Measurements from ENCODE around the gene NDC1. TPM values are rescaled to one million over a fixed set of nuclear protein-coding genes. Genes with fewer than 3 reads are reported as not detected.
A peak's percentile ranks its signal among the peaks of the same experiment; 100 is the strongest.
"Not testable (repeated sequence)": the region's sequence is repeated elsewhere in the genome, so short reads cannot be mapped to it uniquely, and the experiment has no call there.

Gene NDC1
- total RNA-seq: 14.0 and 15.4 TPM in 2 replicates
- 5.5 TPM for polyA plus RNA-seq (2012)

- DNase-seq (ENCODE audit: low read depth): peak; percentile 98
These were observed at the start of gene NDC1 for GRCh38 chr1:53837924-53838653. TSS of gene NDC1 (minus strand) at chr1:53838296. CDS start at chr1:53838261, 35 bp downstream.

- not testable (repeated sequence) for DNase-seq (ENCODE audit: low read depth)
These were observed 45.5 kb upstream of the NDC1 start for GRCh38 chr1:53883600-53883999.

- not testable (repeated sequence) for DNase-seq (ENCODE audit: low read depth)
These were observed 43.8 kb upstream of the NDC1 start for GRCh38 chr1:53881853-53882252.

- DNase-seq (ENCODE audit: low read depth): peak; percentile 50
These were observed 40.5 kb upstream of the NDC1 start for GRCh38 chr1:53878492-53879105.

GRCh38 chr1:53875150-53875549 is 37.1 kb upstream of the NDC1 start:
- DNase-seq (ENCODE audit: low read depth): not testable (repeated sequence)

- no peak for DNase-seq (ENCODE audit: low read depth)
These were observed 33.8 kb upstream of the NDC1 start for GRCh38 chr1:53871773-53872484.

GRCh38 chr1:53871221-53871620 is 33.1 kb upstream of the NDC1 start:
- no peak for DNase-seq (ENCODE audit: low read depth)

- DNase-seq (ENCODE audit: low read depth): no peak
These were observed 31.5 kb upstream of the NDC1 start for GRCh38 chr1:53869454-53870117.

- no peak for DNase-seq (ENCODE audit: low read depth)
These were observed 30.5 kb upstream of the NDC1 start for GRCh38 chr1:53868565-53868964.

GRCh38 chr1:53862507-53862906 is 24.4 kb upstream of the NDC1 start:
- no peak for DNase-seq (ENCODE audit: low read depth)

GRCh38 chr1:53860967-53861411 is 22.9 kb upstream of the NDC1 start:
- DNase-seq (ENCODE audit: low read depth): peak; percentile 62

- DNase-seq (ENCODE audit: low read depth): peak; percentile 53
These were observed 13.6 kb upstream of the NDC1 start for GRCh38 chr1:53851571-53852285.

GRCh38 chr1:53850082-53850673 is 12.1 kb upstream of the NDC1 start:
- DNase-seq (ENCODE audit: low read depth): peak; percentile 11

GRCh38 chr1:53847980-53848379 is 9.9 kb upstream of the NDC1 start:
- no peak for DNase-seq (ENCODE audit: low read depth)

- no peak for DNase-seq (ENCODE audit: low read depth)
These were observed 4.3 kb upstream of the NDC1 start for GRCh38 chr1:53842347-53842746.

GRCh38 chr1:53838654-53838974 is 518 bp upstream of the NDC1 start:
- no peak for DNase-seq (ENCODE audit: low read depth)

- no peak for DNase-seq (ENCODE audit: low read depth)
These were observed 511 bp downstream of the NDC1 start for GRCh38 chr1:53837646-53837923.

- DNase-seq (ENCODE audit: low read depth): no peak
These were observed 2.6 kb downstream of the NDC1 start for GRCh38 chr1:53835491-53835890.

- no peak for DNase-seq (ENCODE audit: low read depth)
These were observed 3.3 kb downstream of the NDC1 start for GRCh38 chr1:53834776-53835175.

- no peak for DNase-seq (ENCODE audit: low read depth)
These were observed 4.7 kb downstream of the NDC1 start for GRCh38 chr1:53833393-53833792.

GRCh38 chr1:53826367-53826766 is 11.7 kb downstream of the NDC1 start:
- peak; percentile 29 for DNase-seq (ENCODE audit: low read depth)
